Sigmoid colon (tissue), 7 donors: ENCODE measurements around the gene PARVB. TPM values are rescaled to one million over a fixed set of nuclear protein-coding genes. Genes with fewer than 3 reads are reported as not detected.
A peak's percentile ranks its signal among the peaks of the same experiment; 100 is the strongest.

ENCODE experiments used
- DNase-seq: peaks from one replicate; pipeline ENCODE4 v3.0.0-alpha.2; 2019
- H3K27ac ChIP-seq, 4 donors: fragments of 200-600 bp; sonication (generic); one replicate each; pipeline ENCODE4 v1.5.1; 2016 to 2019; ENCODE audit warnings: mild to moderate bottlenecking in 1 of 4
- H3K27me3 ChIP-seq, 3 donors: fragments of 200-600 bp; sonication (generic); one replicate each; pipeline ENCODE4 v1.5.1; 2019; ENCODE audit warnings: mild to moderate bottlenecking in 1 of 3
- H3K36me3 ChIP-seq, 4 donors: fragments of 200-600 bp; sonication (generic); one replicate each; pipeline ENCODE4 v1.5.1; 2016 to 2019
- H3K4me1 ChIP-seq, 4 donors: fragments of 200-600 bp; sonication (generic); one replicate each; pipeline ENCODE4 v1.5.1; 2017 to 2019
- H3K4me3 ChIP-seq, 4 donors: fragments of 200-600 bp; sonication (generic); one replicate each; pipeline ENCODE4 v1.5.1; 2017 to 2019; ENCODE audit warnings: mild to moderate bottlenecking in 2 of 4, moderate library complexity in 1 of 4
- H3K9me3 ChIP-seq, 4 donors: fragments of 200-600 bp in 3 of 4; sonication (generic) in 3 of 4; one replicate each; pipeline versions ENCODE4 v1.5.1 to v1.6.1; 2013 to 2019
- EP300 ChIP-seq, 4 donors: sonication (generic); formaldehyde crosslinking; IDR thresholded peaks; one replicate each; pipeline ENCODE4 v1.6.1; 2017; ENCODE audit warnings: antibody characterized with exemption in 4 of 4
- POLR2A ChIP-seq, 2 donors: fragments of 450-650 bp; IDR thresholded peaks; one replicate each; pipeline ENCODE4 v1.6.1; 2016; ENCODE audit warnings: antibody characterized with exemption in 2 of 2, mild to moderate bottlenecking in 2 of 2, moderate library complexity in 2 of 2
- POLR2AphosphoS5 ChIP-seq, 4 donors: sonication (generic); formaldehyde crosslinking; IDR thresholded peaks; one replicate each; pipeline ENCODE4 v1.6.1; 2017; ENCODE audit warnings: antibody characterized with exemption in 4 of 4
- WGBS, 2 donors: extraction: QIAGEN DNeasy Blood & Tissue Kit; methylation state at CpG; one replicate each; pipeline ENCODE4 v1.1.7; 2013; 5-methylcytosine and 5-hydroxymethylcytosine counted together
- intact Hi-C: fragments of 100-400 bp; cut with DNase I; formaldehyde crosslinking; loops from one replicate; pipeline ENCODE4 v1.15.1; 2023
- polyA plus RNA-seq, 3 donors: library from polyadenylated mRNA; stranded (reverse); fragments of 200-250 nt; gene quantifications; one replicate each; pipeline ENCODE4 v1.2.3, GENCODE V29; 2013
- total RNA-seq, 4 donors: library from RNA; depleted of rRNA; stranded (reverse); fragments of >200 nt; gene quantifications; one replicate each; pipeline ENCODE4 v1.1.0, GENCODE V29; 2016
- TF ChIP-seq, protein P1 (sequence below), 4 experiments: fragments of 450-650 bp in 3 of 4; fragments of 200-600 bp in 1 of 4; IDR thresholded peaks; one replicate each; pipeline ENCODE4 v1.5.1; 2016 to 2019; ENCODE audit warnings: antibody characterized with exemption in 4 of 4, mild to moderate bottlenecking in 3 of 4, moderate library complexity in 2 of 4
- donor health status: healthy with polysubstance abuse.
- donor health status: Bipolar disorder and iron deficiency.
- donor health status: healthy.

PARVB gene
- total and polyA plus RNA-seq, 7 donors = 6.9 to 21.6 (median 18.9) TPM

- intact Hi-C loops = no loop called here
- peak; percentile 36 for DNase-seq
- WGBS, 2 donors = 97 to 98% methylated on average over 7 of the region's 7 CpGs
- no peaks in the 10 kb centered on the region for H3K27me3 ChIP-seq
- H3K4me3 ChIP-seq = no peak overlapping the region
- H3K36me3 ChIP-seq = peaks cover 35 to 100% (median 65%) of the 10 kb centered on the region in 4 donors
- TF ChIP-seq EP300 (IDR thresholded peaks at IDR 0.05) (no peak), POLR2A (IDR thresholded peaks at IDR 0.05) (no peak), POLR2AphosphoS5 (IDR thresholded peaks at IDR 0.05) (no peak)
- TF ChIP-seq, protein P1, sequence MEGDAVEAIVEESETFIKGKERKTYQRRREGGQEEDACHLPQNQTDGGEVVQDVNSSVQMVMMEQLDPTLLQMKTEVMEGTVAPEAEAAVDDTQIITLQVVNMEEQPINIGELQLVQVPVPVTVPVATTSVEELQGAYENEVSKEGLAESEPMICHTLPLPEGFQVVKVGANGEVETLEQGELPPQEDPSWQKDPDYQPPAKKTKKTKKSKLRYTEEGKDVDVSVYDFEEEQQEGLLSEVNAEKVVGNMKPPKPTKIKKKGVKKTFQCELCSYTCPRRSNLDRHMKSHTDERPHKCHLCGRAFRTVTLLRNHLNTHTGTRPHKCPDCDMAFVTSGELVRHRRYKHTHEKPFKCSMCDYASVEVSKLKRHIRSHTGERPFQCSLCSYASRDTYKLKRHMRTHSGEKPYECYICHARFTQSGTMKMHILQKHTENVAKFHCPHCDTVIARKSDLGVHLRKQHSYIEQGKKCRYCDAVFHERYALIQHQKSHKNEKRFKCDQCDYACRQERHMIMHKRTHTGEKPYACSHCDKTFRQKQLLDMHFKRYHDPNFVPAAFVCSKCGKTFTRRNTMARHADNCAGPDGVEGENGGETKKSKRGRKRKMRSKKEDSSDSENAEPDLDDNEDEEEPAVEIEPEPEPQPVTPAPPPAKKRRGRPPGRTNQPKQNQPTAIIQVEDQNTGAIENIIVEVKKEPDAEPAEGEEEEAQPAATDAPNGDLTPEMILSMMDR (IDR thresholded peaks at IDR 0.05) = no peak
- no peak overlapping the region for H3K27ac ChIP-seq
- no peaks in the 10 kb centered on the region for H3K9me3 ChIP-seq
- H3K4me1 ChIP-seq = no peaks in the 10 kb centered on the region
Measured at GRCh38 chr22:43980579-43980978, 43.5 kb upstream of the PARVB start.

DNA sequence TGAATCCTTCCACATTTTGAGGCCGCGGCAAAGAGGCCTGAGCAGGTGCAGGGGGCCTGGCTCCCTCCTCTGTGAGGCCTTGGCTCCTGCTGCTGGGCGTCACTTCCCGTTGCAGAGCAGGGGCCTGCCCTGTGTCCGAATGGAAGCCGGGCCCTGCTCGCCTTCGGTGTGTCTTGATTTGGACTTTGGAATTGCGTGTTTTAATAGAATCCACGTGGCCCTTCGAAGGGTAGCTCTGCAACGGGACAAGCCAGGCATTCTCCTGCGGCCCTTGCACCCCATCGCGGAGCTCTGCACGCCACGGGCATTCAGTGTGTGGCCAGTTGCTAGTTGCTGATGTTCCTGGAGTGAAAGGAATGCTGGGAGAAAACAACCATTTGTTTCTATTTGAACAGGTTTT, 43.1 kb upstream of the PARVB start:
- H3K36me3 ChIP-seq = peaks cover 35 to 98% (median 63%) of the 10 kb centered on the region in 4 donors
- H3K27ac ChIP-seq = no peak overlapping the region
- TF ChIP-seq EP300 (IDR thresholded peaks at IDR 0.05) (no peak), POLR2A (IDR thresholded peaks at IDR 0.05) (no peak), POLR2AphosphoS5 (IDR thresholded peaks at IDR 0.05) (no peak)
- TF ChIP-seq, protein P1 (IDR thresholded peaks at IDR 0.05) = no peak
- no peaks in the 10 kb centered on the region for H3K27me3 ChIP-seq
- no peak overlapping the region for H3K4me3 ChIP-seq
- intact Hi-C loops = no loop called here
- WGBS, 2 donors = 84 to 93% methylated on average over 17 of the region's 17 CpGs
- no peaks in the 10 kb centered on the region for H3K4me1 ChIP-seq
- DNase-seq = peak; percentile 48
- H3K9me3 ChIP-seq = no peaks in the 10 kb centered on the region

DNA sequence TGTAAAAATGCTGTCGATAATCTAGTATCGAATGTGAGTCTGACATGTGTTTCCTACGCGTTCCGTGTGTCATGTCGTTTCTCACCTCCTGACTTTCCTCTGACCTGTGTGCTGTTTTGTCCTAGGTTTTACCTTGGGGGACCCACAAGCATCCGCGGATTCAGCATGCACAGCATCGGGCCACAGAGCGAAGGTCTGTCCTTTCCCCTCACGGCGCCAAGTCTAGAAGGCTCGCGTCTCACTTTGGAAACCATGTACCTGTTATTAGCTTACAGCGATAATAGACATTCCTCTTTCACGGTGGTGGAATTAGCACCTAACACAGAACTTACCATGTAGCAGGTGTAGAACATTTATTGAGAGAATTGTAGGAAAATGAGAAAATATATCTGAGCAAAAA, 40.3 kb upstream of the PARVB start:
- Histone ChIP-seq H3K4me1 (no peaks in the 10 kb centered on the region), H3K27me3 (no peaks in the 10 kb centered on the region), H3K36me3 (peaks cover 24 to 96% (median 43%) of the 10 kb centered on the region in 4 donors), H3K4me3 (no peak overlapping the region), H3K9me3 (no peaks in the 10 kb centered on the region), H3K27ac (no peak overlapping the region)
- intact Hi-C loops = no loop called here
- peak; percentile 26 for DNase-seq
- TF ChIP-seq POLR2AphosphoS5 (IDR thresholded peaks at IDR 0.05) = no peak
- TF ChIP-seq EP300 (IDR thresholded peaks at IDR 0.05) = no peak
- TF ChIP-seq, protein P1 (IDR thresholded peaks at IDR 0.05) = no peak
- TF ChIP-seq POLR2A (IDR thresholded peaks at IDR 0.05) = no peak
- 97% methylated on average over 16 of the region's 16 CpGs for WGBS, 2 donors

DNA sequence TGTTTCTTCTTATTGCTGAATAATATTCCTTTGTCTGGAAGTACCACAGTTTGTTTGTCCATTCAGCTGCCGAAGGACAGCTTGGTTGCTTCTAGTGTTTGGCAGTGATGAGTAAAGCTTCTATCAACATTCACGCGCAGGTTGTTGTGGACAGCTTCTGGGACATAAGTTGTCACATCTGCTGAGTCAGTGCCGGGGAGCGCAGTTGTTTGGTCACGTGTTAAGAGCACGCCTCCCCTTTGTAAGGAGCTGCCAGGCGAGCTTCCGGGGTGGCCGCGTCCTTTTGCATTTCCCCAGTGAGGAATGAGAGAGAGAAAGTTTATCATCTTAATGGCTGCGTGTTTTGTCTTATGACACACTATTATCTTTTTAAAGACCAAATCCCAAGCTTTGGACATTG, 38.6 kb upstream of the PARVB start:
- DNase-seq = no peak
- Histone ChIP-seq H3K36me3 (peaks cover 28 to 96% (median 38%) of the 10 kb centered on the region in 4 donors), H3K27ac (no peak overlapping the region), H3K4me1 (no peaks in the 10 kb centered on the region), H3K9me3 (no peaks in the 10 kb centered on the region), H3K4me3 (no peak overlapping the region), H3K27me3 (no peaks in the 10 kb centered on the region)
- TF ChIP-seq EP300 (IDR thresholded peaks at IDR 0.05) (no peak), POLR2AphosphoS5 (IDR thresholded peaks at IDR 0.05) (no peak)
- TF ChIP-seq, protein P1 (IDR thresholded peaks at IDR 0.05) = no peak
- 88 to 89% methylated on average over 12 of the region's 12 CpGs for WGBS, 2 donors
- intact Hi-C loops = no loop called here
